CD4-positive, alpha-beta T cell treated with Interleukin-10 for 1 hour (primary cell): Measurements from ENCODE around the gene ATE1.
"Not testable (repeated sequence)": the region's sequence is repeated elsewhere in the genome, so short reads cannot be mapped to it uniquely, and the experiment has no call there.

Source experiments
- DNase-seq: peaks from one replicate; pipeline ENCODE4 v3.0.0-alpha.2; 2020

ATE1 gene

DNA sequence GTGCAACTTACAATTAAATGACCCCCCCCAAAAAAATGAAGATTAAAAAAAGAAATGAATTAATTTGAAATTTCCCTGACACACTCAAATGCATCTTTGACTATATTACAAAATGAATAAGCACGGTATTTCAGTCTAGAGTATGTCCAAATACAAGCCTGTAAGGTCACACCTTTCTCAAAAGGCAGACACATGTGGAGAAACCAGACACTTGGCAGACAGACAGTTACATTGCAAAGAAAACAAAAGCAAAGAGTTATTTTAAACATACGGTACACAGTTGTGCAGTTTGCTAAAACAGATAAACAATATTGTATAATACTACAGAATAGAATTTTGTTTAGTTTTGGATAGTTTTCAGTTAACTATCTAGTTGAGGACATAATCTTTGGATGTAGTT is 153.0 kb downstream of the ATE1 start:
- no peak for DNase-seq

DNA sequence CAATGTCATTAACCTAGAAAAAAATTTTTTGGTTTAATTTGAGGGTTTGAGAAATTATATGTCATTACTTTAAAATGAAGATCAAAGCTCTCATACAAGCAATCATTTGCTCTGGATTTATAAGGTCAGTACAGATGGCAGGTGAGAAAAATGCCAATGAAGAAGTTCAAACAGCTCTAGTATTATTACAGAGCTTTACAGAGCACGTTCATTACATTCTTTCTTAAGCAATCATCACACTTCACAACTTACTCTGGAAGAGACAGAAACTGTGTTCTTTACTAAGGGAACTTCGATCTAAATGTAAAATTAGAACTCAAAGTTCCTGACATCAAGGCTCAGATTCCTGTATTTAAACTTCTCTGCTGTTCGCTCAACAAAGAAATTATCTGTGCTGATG is 153.4 kb downstream of the ATE1 start:
- no peak for DNase-seq

DNA sequence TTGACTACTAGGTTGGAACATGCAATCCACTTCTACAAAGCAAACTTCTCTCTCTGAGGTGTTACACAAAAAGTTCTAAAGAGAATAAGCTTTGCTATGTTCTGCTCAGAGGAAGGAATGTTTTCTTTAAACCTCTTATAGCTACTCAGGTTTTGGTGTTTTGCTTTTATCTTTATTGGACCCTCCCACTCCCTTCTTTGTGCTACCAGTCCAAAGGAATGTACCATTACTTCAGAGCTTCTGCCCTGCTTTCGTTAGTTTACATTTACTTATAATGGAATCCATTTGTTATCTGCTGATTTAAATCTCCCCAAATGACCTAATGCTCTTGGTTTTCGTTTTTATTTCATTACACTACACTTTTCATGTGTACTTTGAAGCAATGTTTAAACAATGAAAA is 154.9 kb downstream of the ATE1 start:
- DNase-seq: no peak

DNA sequence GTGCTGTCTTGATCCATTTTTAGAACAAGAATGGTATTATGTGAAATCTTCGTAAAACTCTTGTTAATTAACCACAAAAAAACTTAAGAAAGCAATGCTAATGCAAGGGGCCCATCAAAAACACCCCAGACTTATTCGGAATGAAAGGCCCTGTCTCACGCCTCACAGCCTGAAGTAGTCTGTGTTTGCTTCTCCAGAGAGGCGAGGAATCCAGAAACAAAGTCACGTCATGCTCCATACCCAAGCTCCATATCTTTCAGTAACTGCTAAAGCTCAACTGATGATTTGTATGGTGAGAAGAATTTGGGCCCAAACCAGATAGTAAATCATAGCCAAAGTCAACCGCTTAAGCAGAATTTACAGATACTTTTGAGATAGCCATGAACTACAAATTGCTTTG is 155.4 kb downstream of the ATE1 start:
- no peak for DNase-seq

DNA sequence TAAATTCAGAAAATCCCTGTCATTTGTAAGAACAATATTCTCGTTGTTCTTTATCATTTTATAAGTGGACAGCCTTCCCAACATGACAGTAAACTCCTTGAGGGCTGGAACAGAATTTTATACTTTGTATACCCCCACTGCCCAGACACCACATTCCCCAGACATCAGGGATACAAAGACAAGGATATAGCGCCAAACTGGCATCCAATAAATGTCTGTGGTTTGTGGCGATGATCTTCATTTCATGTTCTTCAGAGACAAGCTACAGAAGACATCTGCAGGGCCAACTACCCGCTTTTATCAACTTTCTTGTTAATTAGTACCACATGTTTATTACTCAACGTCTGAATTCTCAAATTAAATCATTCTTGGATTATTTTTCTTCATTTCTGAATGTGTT is 155.9 kb downstream of the ATE1 start:
- DNase-seq: no peak

DNA sequence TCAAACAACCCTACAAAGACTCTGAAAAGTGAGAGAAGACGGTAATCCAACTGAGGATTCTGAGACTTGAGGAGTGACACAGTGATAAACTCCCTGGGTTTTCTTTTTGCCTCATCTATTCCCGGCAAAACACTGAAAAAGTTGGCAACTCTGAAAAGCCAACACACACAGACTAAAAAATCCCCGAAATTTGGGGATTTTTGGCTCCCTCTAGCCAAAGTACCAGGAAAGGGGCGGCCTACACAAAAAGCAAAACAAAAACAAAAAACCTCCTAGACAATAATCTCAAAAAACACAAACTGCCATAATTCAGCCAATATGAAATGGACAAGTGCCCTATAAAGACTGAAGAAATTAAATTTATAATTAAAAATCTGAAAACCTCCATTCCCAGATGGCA is 161.4 kb downstream of the ATE1 start:
- DNase-seq: no peak

DNA sequence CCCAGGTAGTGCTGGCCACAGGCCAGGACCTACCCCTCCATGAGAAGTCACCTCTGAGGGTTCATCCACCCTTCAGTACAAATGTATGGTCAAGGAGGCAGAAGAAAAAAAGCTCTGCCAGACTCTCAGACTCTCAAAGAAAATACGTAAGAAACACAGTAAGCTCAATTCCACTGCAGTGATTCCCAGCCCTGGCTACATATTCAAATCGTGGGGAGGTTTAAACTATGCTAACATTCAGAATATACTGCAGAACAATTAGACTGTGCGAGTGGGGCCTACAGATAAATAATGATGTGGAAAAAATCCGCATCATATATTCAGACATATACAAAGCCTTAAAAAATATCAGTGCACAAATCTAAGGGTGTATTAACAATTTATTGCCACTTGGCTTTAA is 162.6 kb downstream of the ATE1 start:
- no peak for DNase-seq

DNA sequence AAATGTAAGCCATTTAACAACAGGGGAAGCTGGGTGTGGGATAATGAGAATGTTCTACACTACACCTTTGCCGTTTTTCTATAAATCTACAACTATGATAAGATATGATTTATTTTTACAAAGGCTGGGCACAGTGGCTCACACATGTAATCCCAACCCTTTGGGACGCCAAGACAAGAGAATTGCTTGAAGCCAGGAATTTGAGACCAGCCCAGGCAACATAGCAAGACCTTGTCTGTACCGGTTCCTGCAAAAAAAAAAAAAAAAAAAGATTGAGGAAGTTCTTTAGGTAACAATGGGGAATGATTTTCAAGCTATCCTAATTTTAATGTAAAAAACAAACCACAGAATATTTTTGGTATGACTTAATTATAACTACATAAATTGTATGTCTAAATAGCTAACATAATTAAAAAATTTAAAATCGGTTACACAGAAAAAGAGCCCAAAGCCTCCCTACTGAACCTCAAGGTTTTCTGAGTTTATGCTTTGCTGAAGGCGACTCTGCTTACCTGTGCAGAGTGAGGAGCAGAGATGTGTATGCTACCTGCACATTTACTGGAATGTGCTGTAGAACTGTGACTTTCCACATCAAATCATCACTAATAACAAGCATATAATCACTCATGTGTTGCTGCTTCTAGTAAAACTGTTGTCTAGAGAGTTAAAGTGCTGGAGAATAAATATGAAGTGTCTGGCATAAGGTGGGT is 163.4 kb downstream of the ATE1 start:
- no peak for DNase-seq

DNA sequence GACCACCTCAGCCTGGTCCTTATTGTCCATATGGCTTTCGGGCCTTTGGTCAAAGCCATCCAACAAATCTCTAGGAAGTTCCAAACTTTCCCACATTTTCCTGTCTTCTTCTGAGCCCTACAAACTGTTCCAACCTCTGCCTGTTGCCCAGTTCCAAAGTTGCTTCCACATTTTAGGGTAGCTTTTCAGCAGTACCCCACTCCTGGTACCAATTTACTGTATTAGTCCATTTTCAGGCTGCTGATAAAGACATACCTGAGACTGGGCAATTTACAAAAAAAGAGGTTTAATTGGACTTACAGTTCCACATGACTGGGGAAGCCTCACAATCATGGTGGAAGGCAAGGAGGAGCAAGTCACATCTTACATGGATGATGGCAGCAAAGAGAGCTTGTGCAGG is 170.6 kb downstream of the ATE1 start:
- not testable (repeated sequence) for DNase-seq

DNA sequence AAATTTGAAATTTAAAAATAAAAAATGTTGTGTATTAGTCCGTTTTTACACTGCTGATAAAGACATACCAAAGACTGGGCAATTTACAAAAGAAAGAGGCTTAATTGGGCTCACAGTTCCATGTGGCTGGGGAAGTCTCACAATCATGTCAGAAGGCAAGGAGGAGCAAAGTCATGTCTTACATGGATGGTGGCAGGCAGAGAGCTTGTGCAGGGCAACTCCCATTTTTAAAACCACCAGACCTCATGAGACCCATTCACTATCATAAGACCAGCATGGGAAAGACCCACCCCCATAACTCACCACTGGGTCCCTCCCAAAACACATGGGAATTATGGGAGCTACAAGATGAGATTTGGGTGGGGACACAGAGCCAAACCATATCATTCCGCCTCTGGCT is 172.3 kb downstream of the ATE1 start:
- DNase-seq: not testable (repeated sequence)

DNA sequence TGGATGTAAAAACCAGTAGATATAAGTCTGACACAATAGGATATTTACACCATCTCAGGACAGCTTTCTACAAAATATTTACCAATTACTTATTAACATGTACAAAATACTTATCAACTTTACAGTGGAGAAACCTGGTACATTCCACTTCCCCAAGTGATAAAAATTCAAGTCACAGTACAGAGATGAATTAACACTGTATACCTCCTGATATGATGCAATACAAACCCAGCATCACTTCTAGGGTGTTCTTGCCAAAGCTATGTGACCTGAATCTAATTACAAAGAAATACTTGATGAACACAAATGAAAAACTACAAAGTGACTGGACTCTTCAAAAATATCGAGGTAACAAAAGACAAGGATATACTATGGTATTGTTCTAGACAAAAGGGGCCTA is 173.2 kb downstream of the ATE1 start:
- no peak for DNase-seq

DNA sequence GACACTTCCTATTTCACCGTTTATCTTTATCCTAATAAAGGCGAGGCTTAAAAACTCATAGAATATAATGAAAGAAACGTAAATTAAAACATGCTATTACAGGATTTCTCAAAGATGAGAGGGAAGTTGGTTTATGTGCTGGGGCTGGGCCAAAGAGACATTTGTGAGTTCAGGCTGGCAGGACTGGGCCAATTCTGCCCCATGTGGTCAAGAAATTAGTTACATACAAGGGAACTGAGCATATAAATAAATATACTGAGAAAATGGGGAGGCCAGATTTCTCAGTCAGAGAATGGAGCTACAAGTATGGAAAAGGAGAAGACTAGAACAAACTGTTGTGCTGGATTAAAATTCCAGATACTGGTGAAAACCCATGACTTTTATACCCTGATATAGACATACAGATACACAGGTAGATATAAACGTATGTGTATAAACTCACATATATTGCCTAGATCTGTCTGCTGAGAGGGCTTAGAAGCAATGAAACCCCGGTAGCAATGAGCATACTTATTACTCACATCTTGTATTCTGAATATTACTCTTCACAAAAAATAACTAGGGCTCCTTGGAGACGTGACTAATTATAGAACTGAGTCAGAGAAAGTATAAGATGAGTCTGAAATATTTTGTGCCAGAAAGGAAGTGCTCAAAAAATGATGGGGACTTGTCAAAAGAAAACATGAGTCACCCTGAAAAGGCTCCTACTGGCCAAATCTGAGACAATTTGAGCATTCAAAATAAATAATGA is 173.9 kb downstream of the ATE1 start:
- DNase-seq: no peak

DNA sequence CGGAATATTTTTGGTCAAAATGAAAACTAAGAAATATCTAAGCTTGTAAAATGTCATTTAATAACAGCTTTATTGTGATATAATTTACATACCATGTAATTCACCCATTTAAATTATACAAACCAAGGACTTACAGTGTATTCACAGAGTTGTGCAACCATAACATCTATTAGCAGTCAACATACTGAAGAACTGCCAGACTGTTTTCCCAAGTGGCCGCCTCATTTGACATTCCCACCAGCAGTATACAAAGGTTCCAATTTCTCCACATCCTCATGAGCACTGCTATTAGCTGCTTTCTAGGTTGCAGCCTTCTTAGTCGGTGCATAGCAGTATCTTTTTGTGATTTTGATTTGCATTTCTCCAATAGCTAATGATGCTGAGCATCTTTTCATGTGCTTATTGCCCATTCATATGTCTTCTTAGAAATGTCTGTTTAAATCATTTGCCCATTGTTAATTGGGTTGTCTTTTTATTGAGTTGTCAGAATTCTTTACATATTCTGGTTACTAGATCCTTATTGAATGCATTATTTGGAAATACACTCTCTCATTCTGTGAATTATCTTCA is 176.6 kb downstream of the ATE1 start:
- DNase-seq: no peak

DNA sequence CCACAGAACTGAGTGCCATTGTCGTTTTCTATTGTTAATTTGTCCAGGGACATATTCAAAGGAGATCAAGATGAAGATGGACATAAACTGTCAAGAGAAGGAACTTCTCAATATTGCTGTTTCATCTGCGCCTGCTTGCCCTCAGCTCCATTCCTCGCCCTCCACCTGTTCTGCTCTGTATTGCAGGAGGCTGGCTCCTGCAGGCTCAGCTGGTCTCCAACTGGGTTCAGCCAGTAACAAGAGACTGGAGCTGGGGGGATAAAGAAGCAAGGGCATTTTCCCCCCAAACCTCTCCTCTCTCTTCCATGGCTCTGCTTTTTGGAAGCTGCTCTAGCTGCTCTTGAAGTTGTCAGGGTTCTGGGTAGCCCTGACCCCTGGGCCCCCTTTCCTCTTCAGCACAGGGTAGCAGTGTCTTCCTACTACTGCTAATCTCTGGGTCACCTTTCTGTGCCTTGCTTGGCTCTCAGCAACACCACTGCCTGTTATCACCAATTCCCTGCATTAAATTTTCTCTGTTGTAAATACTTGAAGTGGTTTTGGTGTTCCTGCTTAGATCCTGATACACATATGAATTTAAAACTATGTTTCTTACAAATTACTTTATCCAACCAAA is 180.6 kb downstream of the ATE1 start:
- DNase-seq: no peak

DNA sequence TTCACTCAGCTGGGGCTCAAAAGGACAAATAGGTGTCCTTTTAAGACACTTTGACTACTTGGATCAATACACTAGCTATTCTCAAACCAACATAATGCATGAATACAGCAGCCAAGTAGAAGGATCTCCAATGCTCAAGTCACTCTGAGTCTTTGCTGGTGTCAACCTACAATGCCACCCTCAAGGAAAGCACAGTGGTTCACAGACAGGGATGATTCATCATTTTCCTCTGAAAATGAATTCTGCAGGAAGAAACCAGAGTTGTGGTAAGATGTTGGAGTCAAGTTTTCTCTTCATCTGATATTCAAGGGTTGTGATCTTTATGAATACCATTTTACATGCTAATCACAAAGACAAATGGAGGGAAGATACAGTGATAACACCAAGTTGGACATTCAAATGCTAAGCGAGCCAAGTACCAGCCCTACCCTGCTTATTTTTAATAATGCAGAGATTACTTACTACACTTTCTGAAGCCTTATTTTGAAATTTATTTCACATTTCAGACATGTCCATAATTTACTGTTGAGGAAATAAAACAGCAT is 186.5 kb downstream of the ATE1 start:
- no peak for DNase-seq

DNA sequence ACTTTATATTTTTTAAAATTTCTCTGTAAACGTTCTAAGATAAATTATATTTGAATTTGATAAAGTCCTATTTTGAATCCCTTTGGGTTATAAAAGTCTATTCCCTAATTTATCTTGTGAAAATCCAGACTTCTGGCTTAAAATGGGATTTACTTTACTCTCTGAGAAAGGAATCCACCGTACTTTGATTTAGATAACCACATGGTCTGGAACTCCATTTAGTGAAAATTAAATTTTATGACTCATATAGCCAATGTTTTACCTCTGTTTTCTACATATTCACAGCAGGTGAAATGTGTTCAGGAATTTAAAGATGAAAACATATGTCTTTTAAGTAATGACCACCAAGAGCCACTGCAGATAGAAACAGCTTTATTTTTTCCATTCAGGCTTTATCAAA is 187.8 kb downstream of the ATE1 start:
- DNase-seq: no peak

DNA sequence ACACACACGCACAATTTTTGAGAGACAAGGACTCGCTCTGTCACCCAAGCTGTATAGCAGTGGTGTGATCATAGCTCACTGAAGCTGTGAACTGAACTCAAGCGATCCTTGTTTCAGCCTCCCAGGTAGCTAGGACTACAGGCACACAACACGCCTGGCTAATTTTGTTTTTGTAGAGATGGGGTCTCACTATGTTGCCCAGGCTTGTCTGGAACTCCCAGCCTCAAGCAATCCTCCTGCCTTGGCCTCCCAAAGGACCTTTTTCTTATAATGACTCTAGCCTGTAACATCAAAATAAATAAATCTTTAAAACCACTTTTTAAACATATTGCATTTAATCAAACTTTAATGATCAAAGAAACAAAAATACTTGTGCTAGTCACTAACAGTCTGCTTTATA is 188.7 kb downstream of the ATE1 start:
- no peak for DNase-seq

DNA sequence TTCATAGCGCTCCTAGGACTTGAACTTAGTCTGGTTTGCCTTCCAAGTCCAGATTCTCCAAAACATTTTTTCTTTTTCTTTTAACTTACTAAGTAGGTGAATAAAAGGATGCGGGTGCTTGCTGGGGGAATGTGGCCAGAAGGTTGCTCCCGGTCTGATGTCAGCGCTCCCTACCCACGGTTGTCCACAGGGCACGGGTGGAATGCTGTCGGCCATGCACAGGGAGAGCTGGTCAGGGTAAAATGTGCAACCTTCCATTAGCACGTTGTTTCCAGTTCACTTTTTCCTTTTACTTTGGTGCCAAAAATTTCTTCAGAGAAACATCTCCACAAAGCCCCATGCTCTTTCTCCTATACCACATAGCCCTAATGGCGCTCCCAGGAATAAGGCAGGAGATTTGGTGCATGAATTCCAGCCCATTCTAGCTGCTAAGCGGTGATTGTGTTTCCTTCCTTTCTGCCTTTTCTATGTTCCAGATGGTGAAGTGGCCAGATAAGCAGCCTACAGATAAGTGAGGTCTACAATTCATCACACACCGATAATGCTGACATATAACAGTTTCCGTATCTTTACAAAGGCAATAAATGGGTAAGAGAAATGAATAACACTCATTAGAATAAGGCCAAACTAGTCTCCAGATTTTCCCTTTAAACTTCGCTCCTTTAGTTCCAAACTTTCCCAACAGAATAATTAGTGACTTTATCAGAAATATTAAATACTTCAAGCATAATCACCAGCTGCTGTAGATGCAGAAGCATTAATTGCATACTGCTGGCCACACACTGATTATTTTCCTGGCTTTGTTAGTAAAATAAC is 191.3 kb downstream of the ATE1 start:
- DNase-seq: no peak

DNA sequence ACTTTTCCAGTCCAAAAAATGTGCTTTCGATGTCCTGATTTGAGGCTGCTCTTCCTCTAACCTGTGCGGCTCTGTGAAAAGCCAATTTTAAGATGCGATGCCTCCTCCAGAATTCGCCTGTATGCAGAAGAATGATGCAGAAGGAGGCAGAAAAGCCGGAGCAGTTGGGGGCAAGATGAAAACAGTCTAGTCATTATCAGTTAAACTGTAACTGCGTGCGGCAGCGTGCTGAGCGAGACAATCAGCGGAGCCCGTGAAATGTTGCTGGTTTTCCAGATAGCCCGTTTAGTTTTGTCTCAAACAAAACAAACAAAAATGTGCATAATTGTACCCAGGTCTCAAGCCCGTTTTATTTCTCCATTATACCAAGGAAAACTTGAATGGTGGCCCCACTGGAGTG is 192.6 kb downstream of the ATE1 start:
- DNase-seq: no peak

DNA sequence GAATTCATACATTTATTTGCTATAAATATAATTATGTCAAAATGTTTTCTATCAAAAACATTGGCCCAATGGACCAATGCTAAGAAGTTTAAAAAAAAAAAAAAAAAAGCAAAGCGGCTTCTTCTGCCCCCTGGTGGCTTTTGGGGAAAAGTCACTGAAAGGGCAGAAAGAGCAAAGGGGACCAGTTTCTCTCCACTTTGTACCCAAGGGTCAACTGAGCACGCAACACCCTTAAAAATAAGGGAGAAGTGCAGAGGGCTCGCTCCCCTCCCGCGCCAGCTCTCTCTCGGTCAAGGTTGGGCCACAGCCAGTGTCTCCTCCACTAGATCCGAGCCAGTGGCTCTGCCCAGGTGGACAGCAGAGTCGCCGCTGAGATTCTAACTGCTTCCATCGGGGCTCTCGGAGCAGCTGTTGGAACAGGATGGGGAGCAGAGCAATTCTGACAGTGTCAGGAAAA is 193.2 kb downstream of the ATE1 start:
- no peak for DNase-seq

DNA sequence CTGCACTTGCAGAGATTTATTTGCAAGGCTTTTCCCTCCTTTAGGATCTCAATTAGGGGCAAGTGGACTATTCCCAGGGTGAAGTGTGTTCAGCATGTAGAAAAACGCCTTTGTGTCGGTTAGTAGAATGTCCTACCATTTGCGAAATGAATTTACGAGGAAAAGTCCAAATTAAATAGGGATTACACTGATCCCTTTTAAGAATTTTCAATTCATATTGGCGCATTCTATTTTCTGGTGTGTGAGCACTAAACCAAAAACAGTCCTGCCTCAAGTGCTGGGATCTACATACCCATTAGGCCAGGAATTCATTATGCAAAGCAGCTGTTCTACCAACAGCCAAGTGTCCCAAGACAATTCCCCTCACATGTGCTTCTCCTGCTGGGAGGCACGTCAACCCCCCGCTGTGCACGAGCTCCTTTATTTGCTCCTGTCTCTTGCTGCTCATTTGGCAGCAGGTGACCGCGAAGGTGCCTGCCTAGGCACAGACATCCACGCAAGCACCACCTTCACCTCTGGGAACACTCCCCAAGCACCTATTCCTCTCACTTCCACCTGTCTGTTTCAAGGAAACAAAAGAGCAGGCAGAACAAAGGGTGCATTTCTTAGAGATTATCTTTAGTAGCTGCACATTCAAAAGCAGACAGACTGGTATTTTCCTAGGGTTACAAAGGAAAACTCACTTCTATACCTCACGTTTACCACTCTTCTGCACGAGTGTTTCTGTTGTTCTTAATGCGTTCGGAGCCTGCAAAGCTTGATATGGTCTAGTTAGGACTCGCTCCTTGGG is 195.0 kb downstream of the ATE1 start:
- DNase-seq: no peak

DNA sequence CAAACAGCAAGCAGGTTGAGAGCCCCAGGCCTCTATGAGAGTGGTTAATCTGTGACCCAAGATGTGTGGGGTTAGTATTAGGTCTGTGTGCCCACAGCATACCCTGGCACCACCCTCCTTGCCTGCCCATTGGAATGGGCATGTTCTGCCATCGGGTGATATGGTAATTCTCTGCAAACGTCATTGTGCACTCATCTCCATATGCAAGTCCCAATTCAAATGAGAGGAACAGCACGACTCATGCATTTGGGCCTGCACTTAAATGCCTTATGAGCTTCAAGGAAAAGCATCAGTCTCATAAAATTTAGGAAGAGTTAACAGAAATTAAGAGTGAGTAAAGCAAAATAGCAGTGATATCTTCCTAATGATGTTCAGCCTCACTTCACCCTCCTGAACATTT is 195.7 kb downstream of the ATE1 start:
- DNase-seq: no peak
